ENCODE measurements around the gene PCDHB14.
A peak's percentile ranks its signal among the peaks of the same experiment; 100 is the strongest.
"Not testable (repeated sequence)": the region's sequence is repeated elsewhere in the genome, so short reads cannot be mapped to it uniquely, and the experiment has no call there.

Gene PCDHB14

GRCh38 chr5:141223112-141223783 is at the start of gene PCDHB14:
Gene PCDHB14 (plus strand): TSS chr5:141223343. CDS start chr5:141223506, 163 bp downstream.
- H3K27ac ChIP-seq: no peak within 1 kb of the TSS
- TF ChIP-seq, protein P1, sequence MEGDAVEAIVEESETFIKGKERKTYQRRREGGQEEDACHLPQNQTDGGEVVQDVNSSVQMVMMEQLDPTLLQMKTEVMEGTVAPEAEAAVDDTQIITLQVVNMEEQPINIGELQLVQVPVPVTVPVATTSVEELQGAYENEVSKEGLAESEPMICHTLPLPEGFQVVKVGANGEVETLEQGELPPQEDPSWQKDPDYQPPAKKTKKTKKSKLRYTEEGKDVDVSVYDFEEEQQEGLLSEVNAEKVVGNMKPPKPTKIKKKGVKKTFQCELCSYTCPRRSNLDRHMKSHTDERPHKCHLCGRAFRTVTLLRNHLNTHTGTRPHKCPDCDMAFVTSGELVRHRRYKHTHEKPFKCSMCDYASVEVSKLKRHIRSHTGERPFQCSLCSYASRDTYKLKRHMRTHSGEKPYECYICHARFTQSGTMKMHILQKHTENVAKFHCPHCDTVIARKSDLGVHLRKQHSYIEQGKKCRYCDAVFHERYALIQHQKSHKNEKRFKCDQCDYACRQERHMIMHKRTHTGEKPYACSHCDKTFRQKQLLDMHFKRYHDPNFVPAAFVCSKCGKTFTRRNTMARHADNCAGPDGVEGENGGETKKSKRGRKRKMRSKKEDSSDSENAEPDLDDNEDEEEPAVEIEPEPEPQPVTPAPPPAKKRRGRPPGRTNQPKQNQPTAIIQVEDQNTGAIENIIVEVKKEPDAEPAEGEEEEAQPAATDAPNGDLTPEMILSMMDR (IDR thresholded peaks at IDR 0.05): peak; percentile 73
- TF ChIP-seq ZFX (IDR thresholded peaks at IDR 0.05; ENCODE audit: borderline replicate concordance): no peak

GRCh38 chr5:141174291-141175104 is 48.6 kb upstream of the PCDHB14 start:
- not testable (repeated sequence) for H3K27ac ChIP-seq

GRCh38 chr5:141175933-141176332 is 47.2 kb upstream of the PCDHB14 start:
- TF ChIP-seq, protein P1 (IDR thresholded peaks at IDR 0.05): no peak
- no peak for TF ChIP-seq ZFX (IDR thresholded peaks at IDR 0.05; ENCODE audit: borderline replicate concordance)
- no peak overlapping the region for H3K27ac ChIP-seq

GRCh38 chr5:141177577-141178191 is 45.5 kb upstream of the PCDHB14 start, which contains the start of gene PCDHB8:
Gene PCDHB8 (plus strand): TSS chr5:141177790. CDS start chr5:141178035, 245 bp downstream.
- H3K27ac ChIP-seq: not testable (repeated sequence)
- TF ChIP-seq, protein P1 (IDR thresholded peaks at IDR 0.05): peak; percentile 89

DNA sequence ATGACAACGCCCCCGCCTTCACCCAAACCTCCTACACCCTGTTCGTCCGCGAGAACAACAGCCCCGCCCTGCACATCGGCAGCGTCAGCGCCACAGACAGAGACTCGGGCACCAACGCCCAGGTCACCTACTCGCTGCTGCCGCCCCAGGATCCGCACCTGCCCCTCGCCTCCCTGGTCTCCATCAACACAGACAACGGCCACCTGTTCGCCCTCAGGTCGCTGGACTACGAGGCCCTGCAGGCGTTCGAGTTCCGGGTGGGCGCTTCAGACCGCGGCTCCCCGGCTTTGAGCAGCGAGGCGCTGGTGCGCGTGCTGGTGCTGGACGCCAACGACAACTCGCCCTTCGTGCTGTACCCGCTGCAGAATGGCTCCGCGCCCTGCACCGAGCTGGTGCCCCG is 43.8 kb upstream of the PCDHB14 start:
- H3K27ac ChIP-seq: not testable (repeated sequence)

DNA sequence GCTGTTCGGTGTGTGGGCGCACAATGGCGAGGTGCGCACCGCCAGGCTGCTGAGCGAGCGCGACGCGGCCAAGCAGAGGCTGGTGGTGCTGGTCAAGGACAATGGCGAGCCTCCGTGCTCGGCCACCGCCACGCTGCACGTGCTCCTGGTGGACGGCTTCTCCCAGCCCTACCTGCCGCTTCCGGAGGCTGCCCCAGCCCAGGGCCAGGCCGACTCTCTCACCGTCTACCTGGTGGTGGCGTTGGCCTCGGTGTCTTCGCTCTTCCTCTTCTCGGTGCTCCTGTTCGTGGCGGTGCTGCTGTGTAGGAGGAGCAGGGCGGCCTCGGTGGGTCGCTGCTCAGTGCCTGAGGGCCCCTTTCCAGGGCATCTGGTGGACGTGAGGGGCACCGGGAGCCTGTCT is 43.3 kb upstream of the PCDHB14 start:
- H3K27ac ChIP-seq: not testable (repeated sequence)

GRCh38 chr5:141180313-141180712 is 42.8 kb upstream of the PCDHB14 start:
- TF ChIP-seq, protein P1 (IDR thresholded peaks at IDR 0.05): no peak
- no peak for TF ChIP-seq ZFX (IDR thresholded peaks at IDR 0.05; ENCODE audit: borderline replicate concordance)

DNA sequence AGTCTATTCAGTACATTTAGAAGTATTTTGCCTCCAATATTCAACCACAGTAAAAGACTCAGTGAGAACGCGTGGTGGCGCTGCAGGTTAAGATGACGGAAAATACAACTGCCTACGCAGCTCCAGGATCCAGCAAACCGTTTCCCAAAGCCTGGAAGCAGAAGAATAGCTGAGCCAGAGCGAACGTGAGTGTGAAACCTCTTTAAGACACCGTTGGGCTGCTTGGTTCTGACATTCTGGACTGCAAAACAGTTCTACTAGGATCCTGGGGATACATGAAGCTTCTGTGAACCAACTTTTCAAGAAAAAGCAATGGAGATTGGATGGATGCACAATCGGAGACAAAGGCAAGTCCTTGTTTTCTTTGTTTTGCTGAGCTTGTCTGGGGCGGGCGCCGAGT is 40.9 kb upstream of the PCDHB14 start, which contains the start of gene PCDHB16:
Gene PCDHB16 (plus strand): TSS at position 140 of the 400 bp plus-strand sequence. CDS start 173 bp downstream, at position 313.
- TF ChIP-seq, protein P1 (IDR thresholded peaks at IDR 0.05): peak; percentile 47
- no peak for TF ChIP-seq ZFX (IDR thresholded peaks at IDR 0.05; ENCODE audit: borderline replicate concordance)
- no peak within 1 kb of the TSS for H3K27ac ChIP-seq

More at GRCh38 chr5:141180313-141180712, 42.8 kb upstream of the PCDHB14 start:
- no peak overlapping the region for H3K27ac ChIP-seq

GRCh38 chr5:141184117-141184855 is 38.9 kb upstream of the PCDHB14 start:
- H3K27ac ChIP-seq: not testable (repeated sequence)

Measured in 22Rv1 (cell line).